Nephron progenitor cell (in vitro differentiated cells): Measurements from ENCODE around the gene TPCN1.

Experiments used
- DNase-seq: peaks from one replicate; pipeline ENCODE4 v3.0.0; 2021
- H3K27ac Mint-ChIP-seq: 2 replicates; pipeline ENCODE4 v1.8.0; 2021; ENCODE audit warnings: mild to moderate bottlenecking, moderate library complexity, mixed read lengths
- H3K27me3 Mint-ChIP-seq: 2 replicates; pipeline ENCODE4 v1.8.0; 2021; ENCODE audit warnings: mild to moderate bottlenecking, low read depth, mixed read lengths; ENCODE audit not compliant: poor library complexity
- H3K36me3 Mint-ChIP-seq: 2 replicates; pipeline ENCODE4 v1.8.0; 2021; ENCODE audit warnings: low read depth, mixed read lengths
- H3K4me1 Mint-ChIP-seq: 2 replicates; pipeline ENCODE4 v1.8.0; 2021; ENCODE audit warnings: mixed read lengths
- H3K4me3 Mint-ChIP-seq: 2 replicates; pipeline ENCODE4 v1.8.0; 2021; ENCODE audit warnings: mild to moderate bottlenecking, moderate library complexity, mixed read lengths
- H3K9me3 Mint-ChIP-seq: 2 replicates; pipeline ENCODE4 v1.8.0; 2021; ENCODE audit warnings: mild to moderate bottlenecking, moderate library complexity, mixed read lengths
- TF ChIP-seq, protein P1 (sequence below): fragments of 200-600 bp; sonication (generic); IDR thresholded peaks from 2 replicates; pipeline ENCODE4 v1.5.0; 2021; ENCODE audit warnings: antibody characterized with exemption

Gene TPCN1

DNA sequence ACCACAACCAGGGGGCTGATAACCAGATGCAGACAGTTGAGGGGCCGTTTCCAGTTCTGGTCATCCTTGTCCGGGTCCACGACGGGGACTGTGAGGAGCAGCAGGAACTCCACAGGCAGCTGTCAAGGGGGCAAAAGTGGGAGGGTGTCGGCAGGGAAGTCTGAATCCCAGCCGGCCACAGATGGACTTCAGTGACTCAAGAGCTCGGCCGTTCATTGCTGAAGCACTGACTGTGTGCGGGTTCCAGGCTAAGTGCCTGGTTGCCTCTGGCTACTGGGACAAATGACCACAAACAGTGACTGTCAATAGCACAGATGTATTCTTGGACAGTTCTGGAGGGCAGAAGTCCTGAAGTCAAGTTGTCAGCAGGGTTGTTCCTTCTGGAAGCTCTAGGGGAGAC is 94.1 kb downstream of the TPCN1 start:
- peaks cover 17% of the 10 kb centered on the region for H3K36me3 Mint-ChIP-seq
- H3K27me3 Mint-ChIP-seq: peaks cover 3% of the 10 kb centered on the region
- DNase-seq: no peak
- H3K4me1 Mint-ChIP-seq: peaks cover 10% of the 10 kb centered on the region
- TF ChIP-seq, protein P1, sequence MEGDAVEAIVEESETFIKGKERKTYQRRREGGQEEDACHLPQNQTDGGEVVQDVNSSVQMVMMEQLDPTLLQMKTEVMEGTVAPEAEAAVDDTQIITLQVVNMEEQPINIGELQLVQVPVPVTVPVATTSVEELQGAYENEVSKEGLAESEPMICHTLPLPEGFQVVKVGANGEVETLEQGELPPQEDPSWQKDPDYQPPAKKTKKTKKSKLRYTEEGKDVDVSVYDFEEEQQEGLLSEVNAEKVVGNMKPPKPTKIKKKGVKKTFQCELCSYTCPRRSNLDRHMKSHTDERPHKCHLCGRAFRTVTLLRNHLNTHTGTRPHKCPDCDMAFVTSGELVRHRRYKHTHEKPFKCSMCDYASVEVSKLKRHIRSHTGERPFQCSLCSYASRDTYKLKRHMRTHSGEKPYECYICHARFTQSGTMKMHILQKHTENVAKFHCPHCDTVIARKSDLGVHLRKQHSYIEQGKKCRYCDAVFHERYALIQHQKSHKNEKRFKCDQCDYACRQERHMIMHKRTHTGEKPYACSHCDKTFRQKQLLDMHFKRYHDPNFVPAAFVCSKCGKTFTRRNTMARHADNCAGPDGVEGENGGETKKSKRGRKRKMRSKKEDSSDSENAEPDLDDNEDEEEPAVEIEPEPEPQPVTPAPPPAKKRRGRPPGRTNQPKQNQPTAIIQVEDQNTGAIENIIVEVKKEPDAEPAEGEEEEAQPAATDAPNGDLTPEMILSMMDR: no peak
- no peak overlapping the region for H3K27ac Mint-ChIP-seq
- H3K4me3 Mint-ChIP-seq: no peak overlapping the region
- H3K9me3 Mint-ChIP-seq: no peaks in the 10 kb centered on the region

DNA sequence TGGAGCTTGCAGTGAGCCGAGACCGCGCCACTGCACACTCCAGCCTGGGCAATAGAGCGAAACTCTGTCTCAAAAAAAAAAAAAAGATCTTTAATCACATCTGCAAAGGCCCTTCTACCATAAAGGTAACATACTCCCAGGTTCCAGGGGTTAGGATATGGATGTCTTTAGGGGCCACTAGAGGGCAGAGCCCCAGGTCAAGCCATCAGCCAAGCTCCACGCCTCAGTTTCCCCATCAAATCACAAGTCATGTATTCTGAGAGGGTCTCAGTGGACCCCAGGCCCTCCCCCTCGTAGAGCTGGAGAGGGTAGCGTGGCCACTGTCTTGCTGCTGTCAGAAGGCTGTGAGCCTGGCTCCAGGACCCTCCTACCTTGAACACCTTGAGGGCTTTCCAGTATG is 94.9 kb downstream of the TPCN1 start:
- H3K27me3 Mint-ChIP-seq: peaks cover 3% of the 10 kb centered on the region
- TF ChIP-seq, protein P1: no peak
- no peak overlapping the region for H3K4me3 Mint-ChIP-seq
- peaks cover 18% of the 10 kb centered on the region for H3K36me3 Mint-ChIP-seq
- peaks cover 10% of the 10 kb centered on the region for H3K4me1 Mint-ChIP-seq
- no peak for DNase-seq
- no peak overlapping the region for H3K27ac Mint-ChIP-seq
- peaks cover 7% of the 10 kb centered on the region for H3K9me3 Mint-ChIP-seq

DNA sequence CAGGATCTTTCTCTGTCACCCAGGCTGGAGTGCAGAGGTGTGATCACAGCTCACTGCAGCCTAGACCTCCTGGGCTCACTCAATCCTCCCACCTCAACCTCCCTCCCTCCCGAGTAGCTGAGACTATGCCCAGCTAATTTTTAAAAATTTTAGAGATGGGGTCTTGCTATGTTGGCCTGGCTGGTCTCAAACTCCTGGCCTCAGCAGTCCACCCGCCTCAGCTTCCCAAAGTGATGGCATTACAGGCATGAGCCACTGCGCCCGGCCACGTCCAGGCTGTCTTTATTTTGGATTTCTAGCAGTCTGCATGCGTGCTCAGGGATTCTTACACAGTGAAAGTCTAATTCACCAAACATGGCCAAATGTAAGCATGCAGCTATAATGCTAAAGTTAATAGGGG is 95.9 kb downstream of the TPCN1 start:
- Mint-ChIP-seq H3K36me3 (peaks cover 23% of the 10 kb centered on the region), H3K4me3 (no peak overlapping the region), H3K27me3 (peaks cover 3% of the 10 kb centered on the region), H3K9me3 (peaks cover 14% of the 10 kb centered on the region), H3K27ac (no peak overlapping the region), H3K4me1 (peaks cover 10% of the 10 kb centered on the region)
- DNase-seq: no peak
- TF ChIP-seq, protein P1: no peak

DNA sequence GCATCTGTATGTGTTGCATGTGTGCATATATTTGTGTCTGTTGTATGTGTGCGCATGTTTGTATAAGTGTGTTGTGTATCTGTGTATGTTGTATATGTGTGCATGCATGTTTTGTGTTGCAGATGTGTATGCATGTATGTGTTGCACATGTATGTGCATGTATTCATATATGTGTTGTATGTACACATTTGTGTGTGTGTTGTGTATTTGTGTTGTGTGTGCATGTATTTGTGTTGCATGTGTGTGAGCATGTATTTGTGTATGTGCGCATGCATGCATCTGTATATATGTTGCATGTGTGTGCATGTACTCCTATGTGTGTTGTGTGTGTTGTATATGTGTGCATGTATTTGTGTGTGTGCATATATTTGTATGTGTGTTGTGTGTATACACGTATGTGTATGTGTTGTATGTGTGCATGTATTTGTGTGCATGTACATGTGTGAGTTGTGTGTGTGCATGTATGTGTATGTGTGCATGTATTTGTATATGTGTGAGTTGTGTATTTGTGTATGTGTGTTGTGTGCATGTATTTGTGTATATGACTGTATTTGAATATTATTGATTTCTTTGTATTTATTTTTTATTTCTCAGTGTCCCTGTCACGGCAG is 96.9 kb downstream of the TPCN1 start:
- Mint-ChIP-seq H3K27me3 (peaks cover 3% of the 10 kb centered on the region), H3K36me3 (peaks cover 23% of the 10 kb centered on the region), H3K4me1 (peaks cover 10% of the 10 kb centered on the region), H3K9me3 (peaks cover 15% of the 10 kb centered on the region), H3K4me3 (no peak overlapping the region), H3K27ac (no peak overlapping the region)
- TF ChIP-seq, protein P1: no peak
- DNase-seq: no peak

DNA sequence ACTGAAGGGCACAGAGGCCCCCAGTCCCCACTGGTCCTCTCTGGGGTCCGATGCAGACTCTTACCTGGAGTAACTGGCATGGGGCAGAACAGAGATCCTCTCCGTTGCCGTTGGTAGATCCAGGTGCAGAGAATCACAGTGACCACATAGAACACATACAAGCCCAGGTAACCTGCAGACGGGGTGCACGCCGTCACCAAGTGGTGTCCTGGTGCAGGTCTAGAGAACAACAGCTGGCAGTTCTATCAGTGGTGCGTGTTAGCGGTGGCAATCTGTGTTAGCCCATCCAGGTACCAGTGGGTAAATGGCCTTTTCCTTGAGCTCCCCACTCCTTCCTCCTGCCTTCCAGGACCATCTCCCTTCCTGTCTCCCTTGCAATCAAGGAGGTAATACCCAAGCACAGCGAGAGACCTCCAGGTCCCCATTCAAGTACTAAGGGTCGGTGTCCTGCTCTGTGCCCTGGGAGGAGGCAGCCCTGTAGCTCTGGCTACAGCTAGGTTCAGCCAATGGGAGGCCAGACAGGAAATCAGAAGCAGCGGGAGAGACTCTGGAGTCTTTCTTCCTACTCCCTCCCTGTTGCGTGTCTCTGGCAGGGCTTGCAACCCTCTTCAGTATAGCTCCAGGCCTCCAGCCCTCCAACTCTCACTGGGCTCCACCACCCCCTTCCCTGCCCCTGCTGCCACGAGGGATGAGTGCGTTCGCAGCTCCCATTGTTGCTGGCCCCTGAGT is 97.8 kb downstream of the TPCN1 start:
- Mint-ChIP-seq H3K27me3 (peaks cover 3% of the 10 kb centered on the region), H3K27ac (peak overlapping the region; percentile 84), H3K9me3 (peaks cover 15% of the 10 kb centered on the region), H3K4me3 (no peak overlapping the region), H3K36me3 (peaks cover 23% of the 10 kb centered on the region), H3K4me1 (peaks cover 4% of the 10 kb centered on the region)
- DNase-seq: no peak
- TF ChIP-seq, protein P1: no peak

DNA sequence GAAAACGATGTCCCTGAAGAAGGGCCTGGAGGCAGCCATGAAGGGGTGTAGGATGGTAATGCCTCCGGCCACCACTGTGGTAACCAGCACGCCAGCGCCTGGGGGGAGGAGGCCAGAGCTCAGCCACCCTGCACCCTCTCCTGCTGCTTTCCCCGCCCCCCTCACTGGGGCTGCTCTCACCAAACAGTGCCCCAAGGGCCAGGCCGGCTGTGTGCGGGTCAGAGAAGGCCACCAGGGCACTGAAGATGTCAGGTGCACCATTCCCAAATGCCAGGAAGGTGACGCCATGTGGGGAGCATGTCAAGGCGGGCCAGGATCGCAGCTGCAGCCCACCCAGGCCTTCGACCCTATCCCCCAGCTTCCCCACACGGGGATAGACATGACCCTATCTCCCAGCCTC is 99.1 kb downstream of the TPCN1 start:
- Mint-ChIP-seq H3K9me3 (peaks cover 15% of the 10 kb centered on the region), H3K4me1 (no peaks in the 10 kb centered on the region), H3K4me3 (no peak overlapping the region), H3K27ac (no peak overlapping the region), H3K27me3 (no peaks in the 10 kb centered on the region), H3K36me3 (peaks cover 23% of the 10 kb centered on the region)
- no peak for DNase-seq
- TF ChIP-seq, protein P1: no peak
